Choroid plexus epithelial cell (primary cell): ENCODE results near the gene LGI4.

Source experiments
- DNase-seq: peaks from one replicate; pipeline ENCODE4 v3.0.0-alpha.2; 2010; ENCODE audit warnings: low read depth
- H3K4me3 ChIP-seq: 2 replicates; pipeline ENCODE4 v1.5.1; 2011; ENCODE audit warnings: low read depth, mild to moderate bottlenecking, control low read depth, low read length, moderate library complexity
- CTCF ChIP-seq: conservative IDR thresholded peaks from 2 replicates; pipeline ENCODE4 v1.5.1; 2011; ENCODE audit warnings: low read depth, mild to moderate bottlenecking, control low read depth, inconsistent platforms, low read length, moderate library complexity

LGI4 gene

GRCh38 chr19:35161434-35161743, 26.5 kb upstream of the LGI4 start:
- DNase-seq: no peak
- no peak for TF ChIP-seq CTCF
- no peak overlapping the region for H3K4me3 ChIP-seq

GRCh38 chr19:35160629-35161433, 26.0 kb upstream of the LGI4 start:
- DNase-seq: no peak
- TF ChIP-seq CTCF: no peak
- no peak overlapping the region for H3K4me3 ChIP-seq

- no peak overlapping the region for H3K4me3 ChIP-seq
- DNase-seq: no peak
These were observed 24.7 kb upstream of the LGI4 start for GRCh38 chr19:35159606-35160005.

GRCh38 chr19:35157431-35157830, 22.6 kb upstream of the LGI4 start:
- no peak for TF ChIP-seq CTCF
- H3K4me3 ChIP-seq: no peak overlapping the region
- DNase-seq: no peak

More at GRCh38 chr19:35159606-35160005, 24.7 kb upstream of the LGI4 start:
- no peak for TF ChIP-seq CTCF

GRCh38 chr19:35156673-35157014, 21.8 kb upstream of the LGI4 start:
- no peak overlapping the region for H3K4me3 ChIP-seq
- TF ChIP-seq CTCF: no peak
- no peak for DNase-seq

GRCh38 chr19:35155981-35156672, 21.3 kb upstream of the LGI4 start:
- no peak overlapping the region for H3K4me3 ChIP-seq
- DNase-seq: no peak
- TF ChIP-seq CTCF: no peak

GRCh38 chr19:35155441-35155840, 20.6 kb upstream of the LGI4 start:
- no peak for TF ChIP-seq CTCF
- H3K4me3 ChIP-seq: peak overlapping the region; percentile 76
- DNase-seq: no peak
